Measurements from ENCODE around the gene HMOX1.

- no peak for TF ChIP-seq CTCF (IDR thresholded peaks at IDR 0.05)
- no peak for TF ChIP-seq POLR2A (IDR thresholded peaks at IDR 0.05)
Measured at GRCh38 chr22:35346596-35347220, 34.2 kb upstream of the HMOX1 start.

Measured in adrenal gland (tissue), 5 donors.